COLO829 (cell line): ENCODE results near the gene HHATL.

Experiments used
- DNase-seq: peaks from one replicate; pipeline ENCODE4 v3.0.0; 2012; ENCODE audit warnings: low spot score

The HHATL gene

DNA sequence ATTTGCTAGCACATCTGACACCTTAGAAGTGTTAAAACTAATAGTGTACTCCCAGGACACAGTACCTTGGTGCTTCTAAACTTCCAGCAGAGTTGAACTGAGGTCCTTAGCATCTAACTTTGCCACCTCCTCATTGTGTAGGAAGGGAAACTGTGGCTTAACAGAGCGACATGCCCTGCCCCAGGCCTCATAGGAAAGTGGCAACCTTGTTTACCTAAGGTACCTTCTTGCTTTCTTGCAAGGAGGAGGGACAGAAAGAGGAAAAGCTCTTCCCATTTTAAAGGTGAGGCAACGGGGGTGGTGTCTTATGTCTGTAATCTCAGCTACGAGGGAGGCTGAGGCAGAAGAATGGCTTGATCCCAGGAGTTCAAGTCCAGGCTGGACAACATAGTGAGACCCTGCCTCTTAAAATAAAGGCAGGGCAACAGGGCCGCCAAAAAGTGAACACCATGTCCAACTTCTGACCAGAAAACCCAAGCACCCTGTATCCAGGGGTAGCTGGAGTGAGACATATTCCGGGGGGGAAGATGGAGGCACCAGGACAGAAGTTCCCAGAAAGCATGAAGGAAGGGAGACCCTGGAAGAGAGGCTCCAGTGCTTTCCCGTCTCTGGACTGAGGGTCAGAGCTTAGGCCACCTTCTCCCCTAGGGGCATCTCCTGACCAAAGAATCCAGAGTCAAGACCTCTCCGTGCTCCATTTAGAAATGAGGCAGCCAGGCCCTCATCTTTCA is 17.8 kb downstream of the HHATL start:
- DNase-seq: no peak

DNA sequence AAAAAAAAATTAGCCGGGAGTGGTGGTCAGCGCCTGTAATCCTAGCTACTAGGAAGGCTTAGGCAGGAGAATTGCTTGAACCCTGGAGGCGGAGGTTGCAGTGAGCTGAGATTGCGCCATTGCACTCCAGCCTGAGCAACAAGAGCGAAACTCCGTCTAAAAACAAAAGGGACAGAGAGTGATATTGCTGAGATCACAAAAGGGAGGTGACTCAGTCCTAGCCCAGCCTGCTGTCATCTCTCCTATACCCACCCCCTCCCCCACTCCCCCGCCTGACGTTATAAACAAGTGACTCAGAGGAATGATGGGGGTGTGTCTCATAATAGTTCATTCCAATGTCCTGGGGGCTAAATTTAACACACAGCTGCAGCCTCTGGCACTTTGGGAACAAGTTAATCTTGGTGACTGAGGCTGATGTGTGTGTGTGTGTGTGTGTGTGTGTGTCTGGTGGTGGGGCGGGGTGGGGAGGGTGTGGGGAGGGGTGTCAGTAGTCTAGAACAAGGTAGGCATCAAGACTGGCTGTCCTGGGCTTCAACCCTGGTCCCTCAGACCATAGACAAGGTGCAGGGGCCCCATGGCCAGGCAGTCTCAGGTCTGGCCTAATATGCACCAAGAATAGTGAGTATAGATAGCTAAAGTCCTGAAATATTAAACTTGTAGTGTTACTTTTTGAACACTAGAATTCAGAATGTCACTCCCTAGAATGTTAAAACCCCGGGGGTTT is 18.6 kb downstream of the HHATL start:
- DNase-seq: peak; percentile 93

DNA sequence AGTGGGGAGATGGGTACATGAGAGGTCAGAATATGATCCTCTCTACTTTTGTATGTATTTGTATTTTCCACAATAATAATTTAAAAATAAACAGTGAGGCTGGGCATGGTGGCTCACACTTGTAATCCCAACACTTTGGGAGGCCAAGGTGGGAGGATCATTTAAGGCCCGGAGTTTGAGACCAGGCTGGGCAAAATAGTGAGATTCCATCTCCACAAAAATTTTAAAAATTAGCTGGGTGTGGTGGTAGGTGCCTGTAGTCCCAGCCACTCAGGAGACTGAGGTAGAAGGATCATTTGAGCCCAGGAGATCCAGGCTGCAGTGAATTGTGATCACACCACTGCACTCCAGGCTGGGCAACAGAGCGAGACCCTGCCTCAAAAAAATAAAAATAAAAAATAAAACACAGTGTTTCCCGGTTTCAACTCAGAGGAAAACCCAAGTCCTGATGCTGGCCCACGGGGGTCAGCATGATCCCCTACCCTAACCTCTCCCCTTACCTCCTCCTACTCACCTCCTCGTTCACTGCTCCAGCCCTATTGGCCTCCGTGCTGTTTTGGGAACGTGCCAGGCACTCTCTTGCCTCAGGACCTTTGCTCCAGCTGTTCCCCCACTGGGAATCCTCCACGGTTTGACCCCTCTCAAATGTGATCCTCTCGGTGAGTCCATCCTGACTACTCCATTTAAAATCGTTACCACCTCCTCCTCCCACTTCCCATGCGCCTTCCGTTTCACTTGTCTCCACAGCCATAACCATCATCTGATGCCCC is 20.1 kb downstream of the HHATL start:
- no peak for DNase-seq

DNA sequence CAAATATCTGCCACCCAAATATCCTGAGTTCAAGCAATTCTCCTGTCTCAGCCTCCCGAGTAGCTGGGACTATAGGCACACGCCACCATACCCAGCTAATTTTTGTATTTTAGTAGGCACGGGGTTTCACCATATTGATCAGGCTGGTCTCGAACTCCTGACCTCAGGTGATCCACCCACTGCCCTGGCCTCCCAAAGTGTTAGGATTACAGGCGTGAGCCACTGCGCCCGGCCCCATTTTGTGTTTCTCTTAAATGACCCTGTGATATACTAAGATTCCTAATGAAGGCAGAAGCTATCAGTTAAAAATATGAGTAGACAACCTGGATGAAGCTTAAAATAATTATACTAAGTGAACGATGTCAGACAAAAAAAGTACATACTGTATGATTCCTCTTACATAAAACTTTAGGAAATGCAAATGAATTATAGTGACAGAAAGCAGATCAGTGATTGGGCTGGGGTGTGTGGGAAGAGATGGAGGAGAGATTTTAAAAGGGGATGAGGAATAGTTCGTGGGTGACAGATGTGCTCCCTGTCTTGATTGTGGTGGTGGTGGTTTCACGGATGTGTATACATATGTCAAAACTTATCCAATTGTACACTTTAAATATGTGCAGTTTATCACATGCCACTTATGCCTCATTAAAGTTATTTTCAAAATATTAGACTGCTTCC is 21.1 kb downstream of the HHATL start:
- DNase-seq: no peak

DNA sequence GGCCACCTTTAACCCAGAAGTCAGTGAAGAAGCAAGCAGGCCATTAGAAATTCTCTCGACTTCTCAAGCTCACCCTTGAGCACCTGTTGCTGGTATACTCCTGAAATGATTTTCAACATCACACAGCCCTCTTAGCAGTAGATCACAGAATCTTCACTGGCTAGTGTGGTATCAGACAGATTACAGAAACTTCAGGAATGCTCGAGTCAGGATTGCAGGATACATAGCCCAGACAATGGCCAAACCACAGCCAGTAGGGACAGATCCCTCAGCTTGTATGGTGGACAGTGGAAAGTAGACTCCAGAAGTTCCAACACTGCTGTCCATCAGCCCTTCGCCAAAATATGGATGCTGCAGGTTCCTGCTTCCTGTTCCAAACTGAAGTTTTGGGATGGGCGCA is 21.8 kb downstream of the HHATL start:
- no peak for DNase-seq

DNA sequence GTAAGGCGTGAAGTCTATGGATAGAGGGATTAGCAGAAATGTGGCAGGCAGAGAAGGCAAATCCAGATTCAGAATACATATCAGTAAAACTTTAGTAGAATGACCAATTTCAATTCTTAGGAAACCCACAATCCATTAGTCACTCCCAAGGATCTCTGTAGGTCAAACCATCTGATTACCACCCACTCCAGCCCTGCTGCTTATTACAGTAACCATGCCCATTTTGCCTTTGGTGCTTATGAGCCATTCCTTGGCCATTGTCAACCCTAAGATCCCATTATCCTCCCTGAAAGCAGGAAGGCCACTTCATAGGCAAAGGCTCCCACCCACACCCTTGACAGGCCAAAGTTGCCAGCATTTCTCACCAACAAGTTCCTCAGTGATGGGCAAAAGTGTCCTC is 22.3 kb downstream of the HHATL start:
- no peak for DNase-seq

DNA sequence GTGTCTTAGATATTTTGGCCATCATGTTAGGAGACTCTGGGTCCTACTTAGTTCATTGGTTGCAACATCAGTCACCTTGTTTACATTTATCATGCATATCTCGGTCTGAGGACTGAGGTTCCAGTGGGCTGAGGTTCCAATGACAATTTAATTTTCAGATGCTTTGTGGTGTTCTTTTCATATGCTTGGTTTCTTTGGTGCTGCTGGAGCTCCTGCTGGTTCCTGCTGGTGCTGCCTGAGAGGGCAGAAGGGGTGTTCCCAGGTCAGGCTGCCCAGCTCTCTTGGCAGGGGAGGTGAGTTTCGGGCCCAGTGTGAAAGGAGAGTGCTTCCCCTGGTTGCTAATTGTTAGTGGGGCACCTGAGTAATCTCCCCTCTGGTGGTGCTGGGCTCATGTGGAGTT is 24.2 kb downstream of the HHATL start:
- no peak for DNase-seq

DNA sequence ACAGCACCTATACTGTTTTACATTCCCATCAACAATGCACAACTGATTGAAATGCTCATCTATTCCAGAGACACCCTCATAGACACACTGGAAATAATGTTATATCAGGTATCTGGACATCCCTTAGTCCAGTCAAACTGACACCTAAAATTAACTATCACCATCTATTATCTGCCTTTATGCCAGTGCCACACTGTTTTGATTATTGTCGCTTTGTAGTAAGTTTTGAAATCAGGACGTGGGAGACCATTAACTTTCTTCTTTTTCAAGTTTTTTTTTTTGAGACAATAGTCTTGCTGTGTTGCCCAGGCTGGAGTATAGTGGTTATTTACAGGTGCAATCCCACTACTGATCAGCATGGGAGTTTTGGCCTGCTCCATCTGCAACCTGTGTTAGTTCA is 26.7 kb downstream of the HHATL start:
- no peak for DNase-seq

DNA sequence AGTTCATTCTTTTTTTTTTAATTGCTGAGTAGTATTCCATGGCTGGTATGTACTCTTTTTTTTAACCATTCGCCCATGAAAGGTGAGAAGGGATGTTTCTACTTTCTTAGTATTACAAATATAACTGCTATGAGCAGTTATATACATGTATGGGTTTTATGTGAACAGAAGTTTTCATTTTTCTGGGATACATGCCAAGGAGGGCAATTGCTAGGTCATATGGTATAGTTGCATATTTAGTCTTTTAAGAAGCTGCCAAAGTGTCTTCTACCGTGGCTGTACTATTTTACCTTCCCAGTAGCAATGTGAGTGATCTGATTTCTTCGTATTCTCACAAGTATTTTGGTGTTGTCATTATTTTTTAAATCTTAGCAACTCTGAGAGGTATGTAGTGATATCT is 28.5 kb downstream of the HHATL start:
- DNase-seq: no peak

DNA sequence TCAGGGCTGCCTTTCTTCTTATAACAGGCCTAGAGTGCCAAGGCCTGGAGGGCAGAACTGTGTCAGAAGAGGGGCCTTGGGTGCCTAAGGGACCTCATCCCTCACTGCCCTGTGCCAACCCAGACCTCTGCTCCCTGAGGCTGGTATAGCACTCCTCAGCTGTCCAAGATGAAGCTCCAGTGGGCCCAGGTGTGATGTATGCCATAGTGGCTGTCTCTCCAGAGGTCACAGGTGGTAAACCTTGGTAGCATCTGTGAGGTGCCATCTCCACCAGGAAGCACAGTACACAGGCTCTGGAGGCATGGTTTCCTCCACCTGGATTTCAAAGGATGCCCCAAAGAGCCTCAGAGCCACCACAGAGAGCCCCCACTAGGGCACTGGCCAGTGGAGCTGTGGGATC is 29.5 kb downstream of the HHATL start:
- no peak for DNase-seq

DNA sequence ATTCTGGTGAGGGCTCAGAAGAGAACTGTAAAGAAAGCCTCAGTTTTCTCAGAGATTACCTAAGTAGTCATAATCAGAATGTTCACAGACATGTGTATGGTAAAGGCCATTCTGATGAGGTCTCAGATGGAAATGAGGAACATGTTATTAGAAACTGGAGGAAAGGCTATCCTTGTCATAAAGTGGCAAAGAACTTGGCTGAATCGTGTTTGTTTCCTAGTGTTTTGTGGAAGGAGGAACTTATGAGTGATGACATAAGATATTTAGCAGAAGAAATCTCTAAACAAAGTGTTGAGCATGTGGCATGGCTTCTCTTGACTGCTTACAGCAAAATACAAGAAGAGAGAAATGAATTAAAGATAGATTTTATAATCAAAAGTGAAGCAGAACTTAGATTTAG is 30.1 kb downstream of the HHATL start:
- DNase-seq: no peak

DNA sequence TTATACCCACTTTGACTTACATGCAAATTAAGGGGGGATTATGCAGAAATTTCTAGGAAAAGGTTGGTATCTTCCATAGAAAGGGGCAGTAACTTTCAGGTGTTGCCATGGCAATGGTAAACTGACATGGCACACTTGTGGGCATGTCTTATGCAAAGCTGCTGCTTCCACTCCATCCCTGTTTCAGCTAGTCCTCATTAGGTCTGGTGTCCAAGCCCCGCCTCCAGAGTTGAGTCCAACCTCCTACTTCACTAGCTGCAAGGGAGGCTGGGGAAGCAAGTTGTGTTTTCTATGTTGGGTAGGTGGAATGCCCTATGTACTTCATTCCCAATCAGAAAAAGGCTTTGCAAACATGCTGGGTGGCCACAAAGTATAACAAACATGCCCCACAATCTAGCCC is 31.9 kb downstream of the HHATL start:
- no peak for DNase-seq

DNA sequence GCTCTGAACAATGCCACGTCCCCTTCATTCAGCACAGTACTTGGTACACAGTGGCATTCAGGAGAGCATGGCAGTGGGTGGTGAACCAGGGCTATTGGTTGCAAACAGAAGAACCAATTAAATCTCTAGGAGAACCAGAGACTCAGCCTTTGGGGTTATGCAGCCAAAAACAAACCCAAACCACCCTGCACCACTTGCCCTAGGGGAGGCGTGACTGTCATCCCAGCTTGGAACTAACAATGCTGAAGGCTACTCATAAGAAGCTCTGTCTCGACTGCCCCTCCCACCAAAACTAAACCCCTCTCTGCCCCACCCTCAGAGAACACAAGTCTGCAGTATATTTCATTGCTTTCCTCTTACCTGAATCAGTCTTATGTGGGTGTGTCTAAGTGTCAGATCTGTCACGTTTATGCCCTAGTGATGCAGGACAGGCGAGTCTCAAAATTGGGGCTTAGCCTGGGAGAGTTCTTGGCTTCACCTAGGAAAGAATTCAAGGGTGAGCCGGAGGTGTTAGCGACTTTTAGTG is 32.5 kb downstream of the HHATL start:
- no peak for DNase-seq

DNA sequence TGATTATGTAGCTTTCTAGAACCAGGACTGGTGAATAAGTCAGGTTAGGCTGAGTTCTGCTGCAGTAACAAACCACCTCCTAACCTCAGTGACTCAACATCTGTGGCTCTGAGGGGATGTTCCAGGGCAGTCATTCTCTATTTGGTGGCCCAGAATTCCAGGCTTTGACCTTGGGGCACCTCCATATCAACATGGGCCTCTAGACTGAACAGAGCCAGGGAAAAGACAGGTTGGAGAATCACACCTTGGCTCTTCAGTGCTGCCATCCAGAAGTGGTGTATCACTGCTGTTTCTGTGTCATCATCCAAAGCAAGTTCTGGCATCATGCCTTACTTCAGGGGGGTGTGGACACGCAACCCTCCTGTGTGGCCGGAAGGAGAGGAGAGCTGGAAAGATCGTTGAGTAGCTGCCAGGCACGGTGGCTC is 33.8 kb downstream of the HHATL start:
- DNase-seq: no peak

DNA sequence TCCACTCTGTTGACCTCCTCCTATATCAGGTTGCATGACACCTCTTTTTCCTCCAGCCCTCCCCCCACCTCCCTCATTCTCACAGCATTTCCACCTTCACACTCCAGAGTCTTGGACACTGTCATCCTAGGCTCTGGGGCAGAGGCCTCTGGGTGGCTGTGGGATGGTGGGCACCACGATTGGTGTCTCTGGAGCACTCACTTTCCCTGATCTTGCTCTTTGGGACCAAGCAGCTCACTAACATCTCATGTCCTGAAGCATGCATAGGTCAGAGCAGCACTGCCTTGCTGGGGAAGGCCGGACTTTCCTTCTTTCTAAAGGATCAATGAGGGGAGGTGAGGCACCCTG is 34.2 kb downstream of the HHATL start:
- DNase-seq: no peak

DNA sequence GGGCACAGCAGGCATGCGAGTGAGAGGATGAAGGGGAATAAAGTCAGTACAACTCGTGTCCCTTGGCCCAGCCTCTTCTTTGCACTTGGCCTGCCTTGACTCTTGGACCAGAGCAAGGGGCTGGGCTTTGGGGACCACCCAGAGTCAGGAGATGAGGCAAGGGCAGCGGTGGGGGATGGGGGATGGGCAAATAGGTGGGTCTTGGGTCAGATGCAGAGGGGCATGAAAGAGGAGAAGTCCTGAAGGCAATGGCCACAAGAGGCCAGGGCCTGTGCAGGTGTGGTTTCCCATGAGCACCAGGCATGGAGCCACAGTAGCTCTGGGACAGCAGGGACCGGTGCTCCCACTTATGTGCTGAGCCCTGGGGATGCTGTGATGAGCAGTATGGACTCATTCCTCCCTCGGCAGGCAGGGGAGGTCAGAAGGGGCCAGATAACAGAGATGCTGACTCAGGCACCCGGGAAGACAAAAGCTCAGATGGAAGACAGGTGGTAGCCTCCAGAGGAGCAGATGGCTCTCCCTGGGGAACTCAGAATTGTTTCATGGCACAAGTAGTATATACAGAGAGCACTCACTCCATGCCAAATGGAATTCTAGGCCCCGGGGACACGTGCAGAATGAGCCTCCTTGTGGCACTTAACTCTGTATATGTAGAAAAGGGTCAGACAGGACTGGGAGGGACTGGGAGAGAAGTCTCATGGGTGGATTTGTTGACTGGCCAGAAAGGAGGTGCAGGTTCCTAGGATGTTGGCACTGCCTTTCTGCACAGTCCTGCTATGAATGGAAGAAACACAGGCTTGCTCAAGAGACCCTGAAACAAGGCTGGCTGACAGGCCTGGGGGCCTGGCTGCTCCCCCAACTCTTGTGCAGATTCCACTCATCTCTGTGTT is 34.8 kb downstream of the HHATL start:
- DNase-seq: no peak

DNA sequence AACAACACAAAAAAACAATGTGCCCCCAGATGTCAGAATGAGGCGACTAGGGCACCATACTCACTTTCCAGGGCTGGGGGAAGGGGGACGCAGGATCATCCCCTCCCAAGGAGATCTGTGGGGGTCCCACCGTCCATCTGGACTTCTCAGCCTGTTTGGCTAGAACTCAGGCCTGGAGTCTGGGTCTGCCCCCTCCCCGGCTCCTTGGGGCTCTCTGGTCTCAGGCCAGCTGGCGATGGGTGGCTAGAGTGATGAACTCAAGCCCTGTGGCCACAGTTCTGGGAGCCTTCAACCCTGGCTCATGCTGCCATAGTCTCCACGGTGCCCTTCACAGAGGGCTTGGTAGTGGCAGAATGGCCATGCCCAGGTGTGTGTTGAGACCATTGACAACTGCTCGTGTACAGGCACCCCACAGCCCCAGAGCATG is 35.5 kb downstream of the HHATL start:
- no peak for DNase-seq

DNA sequence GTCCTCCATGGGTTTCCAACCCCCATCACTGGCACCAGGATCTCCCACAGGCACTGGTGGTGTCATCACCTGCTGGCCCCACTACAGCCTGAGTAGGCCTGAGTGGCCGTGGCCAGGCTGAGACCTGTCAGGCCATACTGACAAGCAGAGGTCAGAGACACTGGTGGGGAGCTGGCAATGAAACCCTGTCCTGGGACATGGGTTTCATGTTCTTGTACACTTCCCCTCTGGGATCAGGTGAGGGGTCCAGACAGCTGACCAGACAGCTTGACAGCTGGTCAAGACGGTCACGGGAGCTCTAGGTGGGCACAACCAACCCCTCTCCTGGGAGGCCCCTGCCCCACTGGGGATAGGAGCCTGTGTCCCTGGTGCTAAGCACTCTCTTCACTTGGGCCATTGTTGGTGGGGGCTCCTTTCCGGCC is 36.0 kb downstream of the HHATL start:
- DNase-seq: no peak

DNA sequence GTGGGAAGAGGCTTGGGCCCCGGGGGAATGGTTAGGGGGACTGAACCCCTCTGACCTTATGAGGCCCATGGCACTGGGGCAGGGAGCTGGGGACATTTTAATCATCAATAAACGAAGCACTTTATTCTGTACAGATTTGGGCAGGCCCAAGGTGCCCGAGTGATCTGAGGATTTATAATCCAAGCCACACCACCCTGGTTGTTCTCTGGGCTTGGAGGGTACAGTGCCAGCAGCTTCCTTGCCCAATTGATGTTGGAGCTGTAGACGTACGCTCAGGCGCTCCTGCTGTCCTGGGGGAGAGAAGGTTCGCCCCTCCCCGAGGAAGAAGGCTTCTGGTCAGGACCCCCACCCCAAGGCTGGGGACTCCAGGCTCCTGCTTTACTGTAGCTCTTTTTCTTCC is 36.6 kb downstream of the HHATL start:
- DNase-seq: no peak

DNA sequence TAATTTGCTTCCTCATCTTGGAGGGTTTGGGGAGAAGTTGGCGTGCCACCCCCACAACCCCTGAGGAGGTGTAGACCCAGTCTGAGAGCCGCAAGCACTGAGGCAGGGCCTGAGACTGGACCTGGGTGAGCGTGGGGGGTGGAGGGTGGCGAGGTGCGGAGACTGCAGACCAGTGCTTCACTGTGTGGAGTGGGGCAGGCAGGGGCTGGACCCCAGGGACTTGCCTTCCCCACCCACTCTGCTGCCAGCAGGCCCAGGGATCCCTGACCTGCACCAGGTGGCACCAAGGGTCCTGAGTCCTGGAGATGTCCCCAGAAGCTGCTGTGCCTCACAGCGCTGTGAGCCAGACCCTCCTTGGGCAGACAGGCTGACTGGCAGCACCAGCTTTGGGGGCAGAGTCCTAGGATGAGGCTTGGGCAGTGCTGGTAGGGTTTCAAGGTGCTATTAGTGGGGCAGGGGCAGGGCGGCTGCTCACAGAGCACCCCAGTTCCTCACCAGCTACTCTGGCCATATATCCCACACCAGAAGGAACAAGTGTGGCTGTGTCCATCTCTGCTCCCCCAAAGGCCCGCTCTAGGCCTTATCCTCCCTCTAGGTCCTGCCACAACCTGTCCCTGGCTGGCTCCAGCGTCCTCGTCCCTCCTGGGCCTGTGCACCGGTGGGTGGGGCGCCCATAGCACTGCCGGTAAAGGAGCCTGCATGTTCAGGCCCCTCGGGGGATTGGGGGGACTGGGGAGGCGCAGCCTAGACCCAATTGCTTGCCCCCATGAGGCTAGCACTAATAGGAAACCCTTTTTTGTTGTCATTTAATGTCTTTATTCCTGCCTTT is 37.3 kb downstream of the HHATL start:
- DNase-seq: no peak
